Lower lobe of right lung (tissue), 2 donors: ENCODE results near the gene SMG6. TPM values are rescaled to one million over a fixed set of nuclear protein-coding genes. Genes with fewer than 3 reads are reported as not detected.
A peak's percentile ranks its signal among the peaks of the same experiment; 100 is the strongest.

ENCODE experiments used
- ATAC-seq, 2 donors: fragments of 200-7000 bp; cut with Tn5 transposase; one replicate each; pipeline ENCODE4 v1.9.1; 2020 to 2022; ENCODE audit warnings: mild to moderate bottlenecking in 2 of 2, moderate library complexity in 2 of 2
- DNase-seq: peaks from one replicate; pipeline ENCODE4 v3.0.0-alpha.2; 2020
- H3K27ac ChIP-seq: fragments of 200-600 bp; one replicate; pipeline ENCODE4 v1.8.0; 2022
- H3K27me3 ChIP-seq: fragments of 200-600 bp; one replicate; pipeline ENCODE4 v1.8.0; 2022; ENCODE audit warnings: low read depth
- H3K36me3 ChIP-seq: fragments of 200-600 bp; one replicate; pipeline ENCODE4 v1.8.0; 2022; ENCODE audit warnings: mild to moderate bottlenecking
- H3K4me1 ChIP-seq: fragments of 200-600 bp; one replicate; pipeline ENCODE4 v1.8.0; 2022
- H3K4me3 ChIP-seq: fragments of 200-600 bp; one replicate; pipeline ENCODE4 v1.8.0; 2022; ENCODE audit warnings: mild to moderate bottlenecking
- H3K9me3 ChIP-seq: fragments of 200-600 bp; one replicate; pipeline ENCODE4 v1.8.0; 2022
- intact Hi-C: fragments of 100-400 bp; cut with DNase I; formaldehyde crosslinking; loops from one replicate; pipeline ENCODE4 v1.11.0; 2022
- total RNA-seq: library from RNA; stranded (reverse); fragmentation: NEBNext Ultra II Directional; extraction: Animal tissue kit (Norgen Biotek cat#: 25700); gene quantifications from one replicate; pipeline ENCODE4 v1.2.1, GENCODE V29; 2021
- TF ChIP-seq, protein P1 (sequence below): fragments of 200-600 bp; IDR thresholded peaks from one replicate; pipeline ENCODE4 v1.8.0; 2022; ENCODE audit warnings: antibody characterized with exemption, mild to moderate bottlenecking
- donor health status: DM: no; HTN: yes; CAD: no; lungs with severe emphysema.

Gene SMG6
- total RNA-seq, 1 donor from 2014 or later, result 33.8 TPM

DNA sequence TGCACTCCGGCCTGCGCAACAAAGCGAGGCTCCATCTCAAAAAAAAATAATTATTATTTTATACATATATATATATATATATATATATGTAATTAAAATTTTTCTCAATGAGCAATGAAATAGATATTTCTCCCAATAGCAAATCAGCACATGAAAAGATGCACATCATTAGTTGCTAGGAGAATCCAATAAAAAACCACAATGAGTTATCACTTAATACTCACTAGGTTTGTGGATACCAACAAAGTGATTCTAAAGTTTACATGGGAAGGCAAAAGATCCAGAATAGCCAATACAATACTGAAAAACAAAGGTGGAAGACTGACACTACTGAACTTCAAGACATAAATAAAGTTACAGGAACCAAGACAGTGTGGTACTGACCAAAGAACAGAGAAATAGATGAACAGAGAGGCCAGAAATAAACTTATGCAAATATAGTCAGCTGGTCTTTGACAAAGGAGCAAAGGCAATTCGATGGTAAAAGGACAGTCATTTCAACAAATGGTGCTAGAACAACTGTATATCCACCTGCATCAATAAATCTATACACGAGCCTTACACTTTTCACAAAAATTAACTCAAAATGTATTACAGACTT lies 13.6 kb downstream of the SMG6 start:
- TF ChIP-seq, protein P1, sequence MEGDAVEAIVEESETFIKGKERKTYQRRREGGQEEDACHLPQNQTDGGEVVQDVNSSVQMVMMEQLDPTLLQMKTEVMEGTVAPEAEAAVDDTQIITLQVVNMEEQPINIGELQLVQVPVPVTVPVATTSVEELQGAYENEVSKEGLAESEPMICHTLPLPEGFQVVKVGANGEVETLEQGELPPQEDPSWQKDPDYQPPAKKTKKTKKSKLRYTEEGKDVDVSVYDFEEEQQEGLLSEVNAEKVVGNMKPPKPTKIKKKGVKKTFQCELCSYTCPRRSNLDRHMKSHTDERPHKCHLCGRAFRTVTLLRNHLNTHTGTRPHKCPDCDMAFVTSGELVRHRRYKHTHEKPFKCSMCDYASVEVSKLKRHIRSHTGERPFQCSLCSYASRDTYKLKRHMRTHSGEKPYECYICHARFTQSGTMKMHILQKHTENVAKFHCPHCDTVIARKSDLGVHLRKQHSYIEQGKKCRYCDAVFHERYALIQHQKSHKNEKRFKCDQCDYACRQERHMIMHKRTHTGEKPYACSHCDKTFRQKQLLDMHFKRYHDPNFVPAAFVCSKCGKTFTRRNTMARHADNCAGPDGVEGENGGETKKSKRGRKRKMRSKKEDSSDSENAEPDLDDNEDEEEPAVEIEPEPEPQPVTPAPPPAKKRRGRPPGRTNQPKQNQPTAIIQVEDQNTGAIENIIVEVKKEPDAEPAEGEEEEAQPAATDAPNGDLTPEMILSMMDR, result no peak
- Histone ChIP-seq H3K4me1 (no peaks in the 10 kb centered on the region), H3K27me3 (no peaks in the 10 kb centered on the region), H3K27ac (no peak overlapping the region), H3K36me3 (peaks cover 91% of the 10 kb centered on the region), H3K9me3 (no peaks in the 10 kb centered on the region), H3K4me3 (no peak overlapping the region)
- DNase-seq, result no peak
- intact Hi-C loops, result no loop called here
- no peak for ATAC-seq

DNA sequence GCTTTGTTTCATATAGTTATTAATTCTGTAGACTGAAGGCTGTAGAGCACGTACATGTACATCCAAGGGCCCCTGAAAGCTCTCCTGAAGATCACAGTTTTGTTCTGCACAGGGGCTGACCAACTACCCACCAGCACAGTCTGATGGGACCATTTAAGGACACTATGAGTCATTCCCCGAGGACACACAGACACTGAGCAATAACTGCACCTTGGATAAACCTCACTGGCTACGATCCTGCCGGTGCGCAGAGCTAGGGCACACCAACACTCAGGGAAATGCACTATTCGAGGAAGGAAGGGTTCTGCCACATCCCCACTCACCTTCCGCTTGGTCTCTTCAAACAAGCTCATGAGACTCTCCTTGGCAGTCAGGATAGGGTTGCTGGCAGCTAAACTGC lies 20.3 kb downstream of the SMG6 start:
- no peaks in the 10 kb centered on the region for H3K27me3 ChIP-seq
- ATAC-seq (peak in 1 of 2 donors; percentile 13), DNase-seq (no peak)
- H3K27ac ChIP-seq, result no peak overlapping the region
- no peak overlapping the region for H3K4me3 ChIP-seq
- no peaks in the 10 kb centered on the region for H3K9me3 ChIP-seq
- peaks cover 93% of the 10 kb centered on the region for H3K36me3 ChIP-seq
- TF ChIP-seq, protein P1, result no peak
- intact Hi-C loops, result no loop called here
- no peaks in the 10 kb centered on the region for H3K4me1 ChIP-seq

DNA sequence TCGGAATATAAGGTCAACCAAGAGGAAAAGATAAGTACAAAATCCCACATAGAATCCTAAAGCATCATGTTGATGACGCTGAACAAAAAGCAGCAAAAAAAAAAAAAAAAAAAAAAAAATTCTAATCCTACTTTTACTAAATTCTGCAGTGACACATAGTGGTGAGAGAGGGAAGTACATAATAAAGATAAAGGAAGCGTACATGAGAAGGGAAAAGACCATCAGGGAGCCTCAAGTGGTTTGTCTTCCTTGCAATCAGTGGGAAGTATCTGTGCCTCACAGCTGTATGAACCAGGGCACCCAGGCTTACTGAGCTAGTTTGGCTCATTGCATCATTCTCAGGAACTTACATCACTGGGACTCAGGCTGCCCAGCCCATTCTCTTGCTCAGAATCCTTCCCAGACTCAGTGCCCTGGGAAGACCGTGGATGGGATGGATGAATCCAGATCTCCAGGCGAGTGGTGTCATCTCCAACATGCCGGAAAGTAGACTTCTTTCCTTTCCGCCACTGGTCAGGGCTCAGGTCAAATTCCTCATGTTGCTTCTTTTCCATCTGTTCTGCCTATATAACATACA lies 21.2 kb downstream of the SMG6 start:
- no peaks in the 10 kb centered on the region for H3K9me3 ChIP-seq
- H3K27me3 ChIP-seq, result no peaks in the 10 kb centered on the region
- intact Hi-C loops, result no loop called here
- peak; percentile 52 to 59 for ATAC-seq
- no peaks in the 10 kb centered on the region for H3K4me1 ChIP-seq
- H3K27ac ChIP-seq, result no peak overlapping the region
- no peak for DNase-seq
- TF ChIP-seq, protein P1, result peak; percentile 62
- H3K4me3 ChIP-seq, result no peak overlapping the region
- H3K36me3 ChIP-seq, result peaks cover 86% of the 10 kb centered on the region

DNA sequence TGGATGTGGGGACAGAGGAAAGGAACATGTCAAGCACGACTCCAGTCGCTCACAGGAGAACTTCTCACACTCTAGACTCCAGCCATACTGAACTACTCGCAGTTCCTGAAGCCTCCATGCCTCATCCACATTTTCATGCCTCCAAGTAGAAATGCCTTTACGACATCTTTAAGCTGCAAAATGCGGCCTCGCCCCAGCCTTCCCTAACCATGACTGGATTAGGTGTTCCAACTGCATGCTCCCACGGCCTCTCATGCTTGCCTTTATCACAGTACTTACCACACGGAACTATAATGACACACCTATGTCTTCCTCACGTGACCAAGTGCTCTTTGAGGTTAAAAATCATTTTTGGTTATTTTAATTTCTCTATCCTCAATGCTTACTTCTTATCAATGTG lies 23.9 kb downstream of the SMG6 start:
- Histone ChIP-seq H3K4me1 (no peaks in the 10 kb centered on the region), H3K4me3 (no peak overlapping the region), H3K27me3 (no peaks in the 10 kb centered on the region), H3K27ac (no peak overlapping the region), H3K9me3 (no peaks in the 10 kb centered on the region), H3K36me3 (peaks cover 77% of the 10 kb centered on the region)
- DNase-seq (no peak), ATAC-seq (no peak)
- intact Hi-C loops, result no loop called here
- TF ChIP-seq, protein P1, result no peak

DNA sequence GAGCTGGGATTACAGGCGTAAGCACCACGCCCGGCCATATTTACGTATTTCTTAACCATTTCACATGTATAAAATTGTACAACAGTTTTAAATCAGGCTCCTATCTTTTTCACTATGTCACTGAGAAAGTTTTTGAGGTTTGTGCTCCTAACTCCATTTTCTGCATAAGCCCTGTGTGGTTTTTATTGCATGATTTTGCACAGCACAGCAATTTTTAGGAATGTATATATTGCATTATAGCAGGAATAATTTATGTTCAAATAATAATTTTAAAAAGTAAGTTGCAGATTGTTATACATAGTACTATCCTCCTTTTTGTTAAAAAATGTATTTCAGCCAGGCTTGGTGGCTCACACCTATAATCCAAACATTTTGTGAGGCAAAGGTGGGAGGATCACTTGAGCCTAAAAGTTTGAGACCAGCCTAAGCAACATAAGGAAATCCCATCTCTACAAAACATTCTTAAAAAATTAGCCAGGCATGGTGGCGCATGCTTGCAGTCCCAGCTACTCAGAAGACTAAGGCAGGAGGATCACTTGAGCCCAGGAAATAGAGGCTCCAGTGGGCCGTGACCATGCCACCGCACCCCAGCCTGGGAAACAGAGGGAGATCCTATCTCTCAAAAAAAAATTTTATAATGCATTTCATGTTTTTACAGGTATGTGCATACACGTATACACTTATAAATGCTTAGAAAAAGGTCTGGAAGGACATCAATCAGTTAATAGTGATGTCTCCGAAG lies 26.0 kb downstream of the SMG6 start:
- Histone ChIP-seq H3K36me3 (peaks cover 74% of the 10 kb centered on the region), H3K27me3 (no peaks in the 10 kb centered on the region), H3K4me1 (no peaks in the 10 kb centered on the region), H3K9me3 (no peaks in the 10 kb centered on the region), H3K4me3 (no peak overlapping the region), H3K27ac (no peak overlapping the region)
- DNase-seq (no peak), ATAC-seq (no peak)
- TF ChIP-seq, protein P1, result no peak
- intact Hi-C loops, result no loop called here
